ENCODE data around the gene WBP4.

Gene WBP4

GRCh38 chr13:41061075-41061913, at the start of gene WBP4:
WBP4 (plus strand) TSS chr13:41061509; CDS start chr13:41061674, 165 bp downstream.
- POLR2A ChIA-PET, result interaction anchor here (0.6 to 1.3 kb wide), 8 partner anchors 20 to 273 kb away, joined by 3 to 7 read pairs (median 4); partner anchors contain the start of genes ELF1 and SLC25A15
- H3K4me3 ChIP-seq (ENCODE audit: low read depth, low read length), result peak within 1 kb of the TSS; percentile 87
- peak; percentile 57 for DNase-seq (ENCODE audit: low read depth, low spot score)
- TF ChIP-seq CTCF (IDR thresholded peaks at IDR 0.05; ENCODE audit: insufficient read depth, low read length, missing control alignments), result peak; percentile 38
- CTCF ChIA-PET, result interaction anchor here (1.6 to 2.4 kb wide), 4 partner anchors 13 to 283 kb away, joined by 4 to 9 read pairs (median 6); no protein-coding TSS in a partner anchor

GRCh38 chr13:41012536-41012935, 48.8 kb upstream of the WBP4 start:
- DNase-seq (ENCODE audit: low read depth, low spot score), result no peak
- ChIA-PET POLR2A (no interaction called here), CTCF (interaction anchor here (0.6 to 2.8 kb wide), 3 partner anchors 8 to 224 kb away, joined by 3 to 7 read pairs (median 4); no protein-coding TSS in a partner anchor)
- H3K4me3 ChIP-seq (ENCODE audit: low read depth, low read length), result no peak overlapping the region
- TF ChIP-seq CTCF (IDR thresholded peaks at IDR 0.05; ENCODE audit: insufficient read depth, low read length, missing control alignments), result no peak

- POLR2A ChIA-PET, result no interaction called here
- CTCF ChIA-PET, result interaction anchor here (2.8 kb wide), 1 partner anchor 41 kb away, joined by 7 read pairs; no protein-coding TSS in a partner anchor
- no peak for DNase-seq (ENCODE audit: low read depth, low spot score)
- TF ChIP-seq CTCF (IDR thresholded peaks at IDR 0.05; ENCODE audit: insufficient read depth, low read length, missing control alignments), result no peak
- H3K4me3 ChIP-seq (ENCODE audit: low read depth, low read length), result no peak overlapping the region
These were observed 47.5 kb upstream of the WBP4 start for GRCh38 chr13:41013835-41014234.

GRCh38 chr13:41015920-41016319, 45.4 kb upstream of the WBP4 start:
- ChIA-PET CTCF (interaction anchor here (1.2 kb wide), 1 partner anchor 23 kb away, joined by 3 read pairs; no protein-coding TSS in a partner anchor), POLR2A (no interaction called here)
- no peak for TF ChIP-seq CTCF (IDR thresholded peaks at IDR 0.05; ENCODE audit: insufficient read depth, low read length, missing control alignments)
- H3K4me3 ChIP-seq (ENCODE audit: low read depth, low read length), result no peak overlapping the region
- DNase-seq (ENCODE audit: low read depth, low spot score), result no peak

GRCh38 chr13:41017159-41017558, 44.1 kb upstream of the WBP4 start:
- ChIA-PET CTCF (interaction anchor here (1.2 kb wide), 1 partner anchor 22 kb away, joined by 3 read pairs; no protein-coding TSS in a partner anchor), POLR2A (no interaction called here)
- TF ChIP-seq CTCF (IDR thresholded peaks at IDR 0.05; ENCODE audit: insufficient read depth, low read length, missing control alignments), result no peak

GRCh38 chr13:41017817-41018601, 43.3 kb upstream of the WBP4 start:
- ChIA-PET CTCF (no interaction called here), POLR2A (no interaction called here)
- DNase-seq (ENCODE audit: low read depth, low spot score), result no peak
- H3K4me3 ChIP-seq (ENCODE audit: low read depth, low read length), result no peak overlapping the region
- TF ChIP-seq CTCF (IDR thresholded peaks at IDR 0.05; ENCODE audit: insufficient read depth, low read length, missing control alignments), result no peak

More at GRCh38 chr13:41017159-41017558, 44.1 kb upstream of the WBP4 start:
- H3K4me3 ChIP-seq (ENCODE audit: low read depth, low read length), result no peak overlapping the region
- DNase-seq (ENCODE audit: low read depth, low spot score), result no peak
